Cardiac muscle cell (in vitro differentiated cells and primary cell): ENCODE measurements around the gene SKA2. TPM values are rescaled to one million over a fixed set of nuclear protein-coding genes. Genes with fewer than 3 reads are reported as not detected.

Source experiments
- DNase-seq, 2 donors: peaks; one replicate each; pipeline versions ENCODE4 v3.0.0 to v3.0.0-alpha.2; 2010 to 2017; ENCODE audit warnings: low read depth in 1 of 2, low spot score in 1 of 2
- H3K27ac ChIP-seq: fragments of 200-600 bp; sonication (generic); 2 replicates; pipeline ENCODE4 v1.5.1; 2016
- H3K27me3 ChIP-seq: fragments of 200-600 bp; sonication (generic); 2 replicates; pipeline ENCODE4 v1.6.0; 2016; ENCODE audit warnings: control low read depth
- H3K36me3 ChIP-seq: fragments of 200-600 bp; sonication (generic); 2 replicates; pipeline ENCODE4 v1.5.1; 2016; ENCODE audit warnings: control low read depth
- H3K4me1 ChIP-seq: fragments of 200-600 bp; sonication (generic); 2 replicates; pipeline ENCODE4 v1.8.1; 2017; ENCODE audit warnings: low read depth, mild to moderate bottlenecking, mixed run types
- H3K4me3 ChIP-seq: fragments of 200-600 bp; sonication (generic); 2 replicates; pipeline ENCODE4 v1.5.1; 2016; ENCODE audit warnings: mild to moderate bottlenecking
- H3K9me3 ChIP-seq: fragments of 200-600 bp; sonication (generic); 2 replicates; pipeline ENCODE4 v1.5.1; 2017; ENCODE audit warnings: low read depth, mild to moderate bottlenecking, control low read depth
- CTCF ChIP-seq: IDR thresholded peaks from 2 replicates; pipeline ENCODE4 v1.5.1; 2012; ENCODE audit warnings: low read depth, mild to moderate bottlenecking, low read length
- polyA plus RNA-seq: library from polyadenylated mRNA; unstranded; fragments of >200 nt; fragmentation: Nextera tagmentation; extraction: Ambion mirVana; gene quantifications from 2 replicates; pipeline ENCODE4 v1.2.1, GENCODE V29; 2016
- total RNA-seq: library from RNA; depleted of rRNA; stranded (reverse); fragments of >200 nt; gene quantifications from 2 replicates; pipeline ENCODE4 v1.2.3, GENCODE V29; 2016

Gene SKA2
- total and polyA plus RNA-seq, 2 experiments from 2014 or later = 37.7 to 107 TPM

GRCh38 chr17:59161477-59161876 is 6.5 kb upstream of the SKA2 start:
- H3K9me3 ChIP-seq = no peaks in the 10 kb centered on the region
- H3K36me3 ChIP-seq = no peaks in the 10 kb centered on the region
- no peak overlapping the region for H3K4me3 ChIP-seq
- no peak overlapping the region for H3K27ac ChIP-seq
- peaks cover 6% of the 10 kb centered on the region for H3K4me1 ChIP-seq
- no peaks in the 10 kb centered on the region for H3K27me3 ChIP-seq
- TF ChIP-seq CTCF = no peak
- DNase-seq = no peak

DNA sequence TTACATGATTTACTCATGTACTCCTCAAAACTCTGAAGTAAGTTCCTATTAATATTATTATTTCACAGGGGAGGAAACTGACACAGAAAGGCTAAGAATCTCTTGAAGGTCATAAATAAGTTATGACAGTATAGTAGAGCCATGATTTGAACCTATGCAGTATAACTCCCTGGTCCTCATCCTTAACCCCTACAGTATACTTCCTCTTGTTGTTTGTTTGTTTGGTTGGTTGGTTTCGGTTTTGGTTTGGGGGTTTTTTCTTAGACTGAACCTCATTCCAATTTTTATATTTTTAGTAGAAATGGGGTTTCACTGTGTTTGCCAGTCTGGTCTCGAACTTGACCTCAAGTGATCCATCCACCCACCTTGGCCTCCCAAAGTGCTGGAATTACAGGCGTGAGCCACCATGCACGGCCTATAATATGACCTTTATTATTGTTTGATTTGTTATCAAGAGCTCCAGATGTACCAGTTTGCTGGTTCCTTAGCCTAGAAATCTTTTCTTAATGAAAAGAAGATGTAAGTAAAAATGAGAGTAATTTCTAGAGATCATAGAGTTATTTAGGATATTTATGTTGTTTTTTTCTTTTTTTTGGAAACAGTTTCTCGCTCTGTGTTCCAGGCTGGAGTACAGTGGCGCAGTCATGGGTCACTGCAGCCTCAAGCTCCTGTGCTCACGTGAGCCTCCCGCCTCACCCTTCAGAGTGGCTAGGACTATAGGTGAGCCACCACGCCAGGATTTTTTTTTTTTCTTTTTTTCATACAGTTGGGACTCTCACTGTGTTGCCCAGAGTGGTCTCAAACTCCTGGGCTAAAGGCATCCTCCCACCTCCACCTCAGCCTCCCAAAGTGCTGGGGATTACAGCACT is 5.4 kb upstream of the SKA2 start:
- Histone ChIP-seq H3K36me3 (no peaks in the 10 kb centered on the region), H3K9me3 (no peaks in the 10 kb centered on the region), H3K27me3 (no peaks in the 10 kb centered on the region), H3K27ac (no peak overlapping the region), H3K4me3 (no peak overlapping the region), H3K4me1 (no peaks in the 10 kb centered on the region)
- DNase-seq = no peak
- TF ChIP-seq CTCF = no peak

- peak in 1 of 2 donors; percentile 99 for DNase-seq
- Histone ChIP-seq H3K9me3 (no peaks in the 10 kb centered on the region), H3K36me3 (no peaks in the 10 kb centered on the region), H3K27me3 (no peaks in the 10 kb centered on the region), H3K4me1 (peaks cover 17% of the 10 kb centered on the region), H3K4me3 (peak within 1 kb of the TSS; percentile 67), H3K27ac (peak within 1 kb of the TSS; percentile 98)
- no peak for TF ChIP-seq CTCF
These were observed 622 bp upstream of the SKA2 start, which contains the start of gene PRR11 for GRCh38 chr17:59155439-59156177. PRR11 (plus strand) TSS chr17:59155746; CDS start chr17:59169753, 14,007 bp downstream.

DNA sequence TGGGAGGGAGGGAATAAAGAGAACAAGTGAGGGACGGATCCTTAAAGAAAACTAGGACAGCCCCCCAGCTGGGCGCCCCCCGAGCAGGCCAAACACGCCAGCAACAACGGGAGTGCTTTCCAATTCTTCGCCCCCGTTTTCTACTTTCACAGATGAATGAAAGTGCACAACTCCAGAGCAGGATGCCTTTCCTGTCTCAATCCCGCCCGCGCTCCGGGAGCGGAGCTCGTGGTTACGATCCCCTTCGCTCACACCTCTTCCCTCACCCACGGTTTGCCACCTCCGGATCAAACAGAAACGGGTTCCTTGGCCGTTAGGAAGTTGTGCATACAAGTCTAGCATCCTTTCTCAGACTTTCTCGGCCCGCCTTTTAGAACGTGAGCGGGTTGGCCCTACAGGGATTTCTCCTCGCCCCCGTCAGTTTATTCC is 680 bp downstream of the SKA2 start:
- Histone ChIP-seq H3K9me3 (no peaks in the 10 kb centered on the region), H3K4me1 (peaks cover 17% of the 10 kb centered on the region), H3K36me3 (no peaks in the 10 kb centered on the region), H3K27me3 (no peaks in the 10 kb centered on the region), H3K4me3 (peak overlapping the region; percentile 67), H3K27ac (peak overlapping the region; percentile 98)
- peak; percentile 62 to 70 for DNase-seq
- no peak for TF ChIP-seq CTCF

DNA sequence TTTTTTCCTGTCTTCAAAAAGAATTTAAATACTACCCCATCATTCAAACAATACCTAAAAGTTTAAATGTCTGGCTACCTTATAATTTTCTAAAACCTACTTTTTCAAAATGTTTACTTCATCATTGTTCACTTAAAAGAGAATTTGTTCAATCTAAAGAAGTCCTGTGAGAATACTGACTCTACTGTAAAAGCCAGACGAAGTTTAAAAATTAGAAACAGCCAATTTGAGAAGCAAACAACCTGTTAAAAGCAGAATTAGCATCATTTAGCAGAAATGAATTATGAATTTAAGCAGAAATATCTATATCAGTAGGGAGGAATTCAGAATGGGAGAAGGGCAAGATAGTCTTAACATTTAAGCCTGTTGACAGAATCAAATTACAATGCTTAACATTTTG is 2.1 kb downstream of the SKA2 start:
- no peak for TF ChIP-seq CTCF
- Histone ChIP-seq H3K9me3 (no peaks in the 10 kb centered on the region), H3K4me3 (peak overlapping the region; percentile 67), H3K27me3 (no peaks in the 10 kb centered on the region), H3K27ac (peak overlapping the region; percentile 54), H3K4me1 (peaks cover 17% of the 10 kb centered on the region), H3K36me3 (no peaks in the 10 kb centered on the region)
- no peak for DNase-seq
